ENCODE results near the gene BCL2L14. TPM values are rescaled to one million over a fixed set of nuclear protein-coding genes. Genes with fewer than 3 reads are reported as not detected.

Gene BCL2L14
- total and polyA plus RNA-seq, 2 donors (not counting 1 experiment from before 2014, with no cell fraction given): 0.04 TPM; not detected in 1

GRCh38 chr12:12095021-12095420 is 24.3 kb downstream of the BCL2L14 start:
- intact Hi-C loops (cut with micrococcal nuclease): no loop called here
- H3K36me3 ChIP-seq (replicated peaks in 1 of 2; ENCODE audit: control extremely low read depth in 1 of 2, control insufficient read depth in 1 of 2, extremely low read depth in 1 of 2, insufficient read depth in 2 of 2, low read length in 1 of 2): no peaks in the 10 kb centered on the region
- H3K4me2 ChIP-seq (replicated peaks; ENCODE audit: low read depth, low read length, poor library complexity, severe bottlenecking): no peak overlapping the region
- TF ChIP-seq, protein P1, sequence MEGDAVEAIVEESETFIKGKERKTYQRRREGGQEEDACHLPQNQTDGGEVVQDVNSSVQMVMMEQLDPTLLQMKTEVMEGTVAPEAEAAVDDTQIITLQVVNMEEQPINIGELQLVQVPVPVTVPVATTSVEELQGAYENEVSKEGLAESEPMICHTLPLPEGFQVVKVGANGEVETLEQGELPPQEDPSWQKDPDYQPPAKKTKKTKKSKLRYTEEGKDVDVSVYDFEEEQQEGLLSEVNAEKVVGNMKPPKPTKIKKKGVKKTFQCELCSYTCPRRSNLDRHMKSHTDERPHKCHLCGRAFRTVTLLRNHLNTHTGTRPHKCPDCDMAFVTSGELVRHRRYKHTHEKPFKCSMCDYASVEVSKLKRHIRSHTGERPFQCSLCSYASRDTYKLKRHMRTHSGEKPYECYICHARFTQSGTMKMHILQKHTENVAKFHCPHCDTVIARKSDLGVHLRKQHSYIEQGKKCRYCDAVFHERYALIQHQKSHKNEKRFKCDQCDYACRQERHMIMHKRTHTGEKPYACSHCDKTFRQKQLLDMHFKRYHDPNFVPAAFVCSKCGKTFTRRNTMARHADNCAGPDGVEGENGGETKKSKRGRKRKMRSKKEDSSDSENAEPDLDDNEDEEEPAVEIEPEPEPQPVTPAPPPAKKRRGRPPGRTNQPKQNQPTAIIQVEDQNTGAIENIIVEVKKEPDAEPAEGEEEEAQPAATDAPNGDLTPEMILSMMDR (IDR thresholded peaks at IDR 0.05): no peak
- TF ChIP-seq EZH2 (IDR thresholded peaks at IDR 0.05; ENCODE audit: borderline replicate concordance, insufficient read depth, low read depth, low read length, poor library complexity, severe bottlenecking): no peak
- H3K4me1 ChIP-seq (ENCODE audit: control insufficient read depth in 2 of 2, insufficient read depth in 2 of 2, low read length in 2 of 2): no peaks in the 10 kb centered on the region
- H3K9me3 ChIP-seq (ENCODE audit: control extremely low read depth in 1 of 3, control insufficient read depth in 2 of 3, insufficient read depth in 1 of 3, low read length in 2 of 3): no peaks in the 10 kb centered on the region
- H3K4me1 Mint-ChIP-seq: no peaks in the 10 kb centered on the region
- H3K27me3 ChIP-seq (replicated peaks in 1 of 4; ENCODE audit: control extremely low read depth in 1 of 4, control insufficient read depth in 3 of 4, insufficient read depth in 4 of 4, low read length in 3 of 4): peaks cover 0 to 5% (median 0%) of the 10 kb centered on the region in 4 experiments
- ChIA-PET CTCF (interaction anchor here (0.7 kb wide), 2 partner anchors 37 to 1767 kb away, joined by 3 to 6 read pairs; no protein-coding TSS in a partner anchor), POLR2A (no interaction called here)
- ATAC-seq (ENCODE audit: low read depth): no peak
- no peak overlapping the region for H3K27ac Mint-ChIP-seq
- H3K4me3 ChIP-seq (ENCODE audit: control extremely low read depth in 1 of 5, extremely low read depth in 1 of 5, insufficient read depth in 1 of 5, low read depth in 2 of 5, low read length in 4 of 5): no peak overlapping the region
- WGBS (ENCODE audit: insufficient coverage): 38% methylated on average over 3 of the region's 3 CpGs
- H3K79me2 ChIP-seq (ENCODE audit: control insufficient read depth, insufficient read depth, low read length): no peaks in the 10 kb centered on the region
- no peak overlapping the region for H3K27ac ChIP-seq (ENCODE audit: low read length in 2 of 2)
- no peak for DNase-seq
- no peak overlapping the region for H3K4me3 Mint-ChIP-seq
- H2AFZ ChIP-seq (ENCODE audit: insufficient read depth, low read depth, low read length, poor library complexity, severe bottlenecking): no peak overlapping the region
- H3K27me3 Mint-ChIP-seq: peaks cover 21% of the 10 kb centered on the region
- H3K9me3 Mint-ChIP-seq (ENCODE audit: insufficient read depth): no peaks in the 10 kb centered on the region
- no peak overlapping the region for H3K9ac ChIP-seq (ENCODE audit: low read length)
- no peaks in the 10 kb centered on the region for H4K20me1 ChIP-seq (ENCODE audit: control insufficient read depth, insufficient read depth, low read length, poor library complexity, severe bottlenecking)

- H3K4me3 ChIP-seq (ENCODE audit: control extremely low read depth in 1 of 5, extremely low read depth in 1 of 5, insufficient read depth in 1 of 5, low read depth in 2 of 5, low read length in 4 of 5): no peak overlapping the region
- H3K4me1 Mint-ChIP-seq: no peaks in the 10 kb centered on the region
- H3K4me1 ChIP-seq (ENCODE audit: control insufficient read depth in 2 of 2, insufficient read depth in 2 of 2, low read length in 2 of 2): no peaks in the 10 kb centered on the region
- H3K79me2 ChIP-seq (ENCODE audit: control insufficient read depth, insufficient read depth, low read length): no peaks in the 10 kb centered on the region
- ATAC-seq (ENCODE audit: low read depth) (no peak), DNase-seq (no peak)
- H3K27me3 ChIP-seq (replicated peaks in 1 of 4; ENCODE audit: control extremely low read depth in 1 of 4, control insufficient read depth in 3 of 4, insufficient read depth in 4 of 4, low read length in 3 of 4): no peaks in the 10 kb centered on the region
- H3K4me3 Mint-ChIP-seq: no peak overlapping the region
- H4K20me1 ChIP-seq (ENCODE audit: control insufficient read depth, insufficient read depth, low read length, poor library complexity, severe bottlenecking): no peaks in the 10 kb centered on the region
- H2AFZ ChIP-seq (ENCODE audit: insufficient read depth, low read depth, low read length, poor library complexity, severe bottlenecking): no peak overlapping the region
- H3K9me3 Mint-ChIP-seq (ENCODE audit: insufficient read depth): no peaks in the 10 kb centered on the region
- TF ChIP-seq EZH2 (IDR thresholded peaks at IDR 0.05; ENCODE audit: borderline replicate concordance, insufficient read depth, low read depth, low read length, poor library complexity, severe bottlenecking): no peak
- TF ChIP-seq, protein P1 (IDR thresholded peaks at IDR 0.05): no peak
- POLR2A ChIA-PET: no interaction called here
- no peaks in the 10 kb centered on the region for H3K36me3 ChIP-seq (replicated peaks in 1 of 2; ENCODE audit: control extremely low read depth in 1 of 2, control insufficient read depth in 1 of 2, extremely low read depth in 1 of 2, insufficient read depth in 2 of 2, low read length in 1 of 2)
- H3K9me3 ChIP-seq (ENCODE audit: control extremely low read depth in 1 of 3, control insufficient read depth in 2 of 3, insufficient read depth in 1 of 3, low read length in 2 of 3): no peaks in the 10 kb centered on the region
- intact Hi-C loops (cut with micrococcal nuclease): no loop called here
- no peak overlapping the region for H3K27ac ChIP-seq (ENCODE audit: low read length in 2 of 2)
- no peak overlapping the region for H3K27ac Mint-ChIP-seq
- no peak overlapping the region for H3K4me2 ChIP-seq (replicated peaks; ENCODE audit: low read depth, low read length, poor library complexity, severe bottlenecking)
- CTCF ChIA-PET: no interaction called here
- H3K9ac ChIP-seq (ENCODE audit: low read length): no peak overlapping the region
- H3K27me3 Mint-ChIP-seq: peaks cover 17% of the 10 kb centered on the region
- whole genome bisulfite sequencing (ENCODE audit: insufficient coverage): 84% methylated on average over 5 of the region's 6 CpGs
Measured at GRCh38 chr12:12097891-12098690, 27.4 kb downstream of the BCL2L14 start.

Data from B cell (primary cell).